Tibial nerve (tissue), 4 donors: ENCODE measurements around the gene NWD2.

Experiments
- CTCF ChIP-seq, 5 experiments: fragments of 200-600 bp in 3 of 5; fragments of 450-650 bp in 2 of 5; sonication (generic) in 3 of 5; IDR thresholded peaks; one replicate each; pipeline ENCODE4 v1.5.1; 2016 to 2019; ENCODE audit warnings: antibody characterized with exemption in 5 of 5, mild to moderate bottlenecking in 3 of 5, moderate library complexity in 2 of 5
- EP300 ChIP-seq, 2 donors: sonication (generic); formaldehyde crosslinking; IDR thresholded peaks; one replicate each; pipeline ENCODE4 v1.6.1; 2017; ENCODE audit warnings: antibody characterized with exemption in 2 of 2, mild to moderate bottlenecking in 1 of 2
- POLR2A ChIP-seq, 2 donors: fragments of 450-650 bp; IDR thresholded peaks; one replicate each; pipeline ENCODE4 v1.6.1; 2017; ENCODE audit warnings: antibody characterized with exemption in 2 of 2, mild to moderate bottlenecking in 2 of 2, moderate library complexity in 2 of 2

DNA sequence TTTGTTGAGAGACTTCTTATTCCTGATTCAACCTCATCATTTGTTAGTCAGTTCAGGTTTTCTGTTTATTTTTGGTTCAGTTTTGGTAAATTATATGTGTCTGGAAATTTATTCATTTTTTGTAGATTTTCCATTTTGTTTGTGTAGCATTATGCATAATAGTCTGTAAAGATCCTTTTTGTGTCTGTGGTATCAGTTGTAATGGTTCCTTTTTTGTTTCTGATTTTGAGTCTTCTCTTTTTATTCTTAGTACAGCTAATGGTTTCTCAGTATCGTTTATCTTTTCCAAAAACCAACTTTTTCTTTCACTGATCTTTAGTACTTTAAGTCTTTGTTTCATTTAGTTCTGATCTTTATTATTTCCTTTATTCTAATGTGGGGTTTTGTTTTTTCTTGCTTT lies 61.4 kb downstream of the NWD2 start:
- TF ChIP-seq CTCF (IDR thresholded peaks at IDR 0.05) (no peak), POLR2A (IDR thresholded peaks at IDR 0.05) (no peak), EP300 (IDR thresholded peaks at IDR 0.05) (no peak)
